Stimulated activated CD8-positive, alpha-beta memory T cell treated with anti-CD3 and anti-CD28 coated beads, Interleukin-12 subunit alpha, Interleukin-12 subunit beta, amount 100 ng/mL, for 24 hours (primary cell): ENCODE results near the gene FSTL4.

Experiments
- DNase-seq: peaks from one replicate; pipeline ENCODE4 v3.0.0-alpha.2; 2020; ENCODE audit errors: extremely low read depth

The FSTL4 gene

GRCh38 chr5:133428072-133428660 is 184.2 kb downstream of the FSTL4 start:
- DNase-seq, result no peak

GRCh38 chr5:133427121-133427777 is 185.1 kb downstream of the FSTL4 start:
- no peak for DNase-seq

GRCh38 chr5:133426264-133426663 is 186.1 kb downstream of the FSTL4 start:
- DNase-seq, result no peak

GRCh38 chr5:133425764-133426163 is 186.6 kb downstream of the FSTL4 start:
- no peak for DNase-seq

GRCh38 chr5:133425222-133425621 is 187.1 kb downstream of the FSTL4 start:
- no peak for DNase-seq

GRCh38 chr5:133423618-133424282 is 188.6 kb downstream of the FSTL4 start:
- peak; percentile 17 for DNase-seq

- DNase-seq, result no peak
Observed at GRCh38 chr5:133423011-133423617, 189.2 kb downstream of the FSTL4 start.

- no peak for DNase-seq
Observed at GRCh38 chr5:133421806-133422205, 190.5 kb downstream of the FSTL4 start.

GRCh38 chr5:133421394-133421793 is 190.9 kb downstream of the FSTL4 start:
- DNase-seq, result no peak

- DNase-seq, result no peak
Observed at GRCh38 chr5:133420440-133421301, 191.7 kb downstream of the FSTL4 start.

GRCh38 chr5:133415906-133416305 is 196.4 kb downstream of the FSTL4 start:
- no peak for DNase-seq

- no peak for DNase-seq
Observed at GRCh38 chr5:133415506-133415905, 196.8 kb downstream of the FSTL4 start.

- DNase-seq, result no peak
Observed at GRCh38 chr5:133412661-133413060, 199.7 kb downstream of the FSTL4 start.

- no peak for DNase-seq
Observed at GRCh38 chr5:133410335-133410828, 202.0 kb downstream of the FSTL4 start.

GRCh38 chr5:133409210-133409674 is 203.1 kb downstream of the FSTL4 start:
- DNase-seq, result no peak

- DNase-seq, result no peak
Observed at GRCh38 chr5:133408322-133408721, 204.0 kb downstream of the FSTL4 start.

GRCh38 chr5:133406977-133407632 is 205.2 kb downstream of the FSTL4 start:
- no peak for DNase-seq

GRCh38 chr5:133406208-133406976 is 205.9 kb downstream of the FSTL4 start:
- no peak for DNase-seq

- no peak for DNase-seq
Observed at GRCh38 chr5:133405275-133406034, 206.9 kb downstream of the FSTL4 start.
